NT2/D1 (cell line): Measurements from ENCODE around the gene EMC8.

Experiments used
- YY1 ChIP-seq: IDR thresholded peaks from 2 replicates; pipeline ENCODE4 v1.6.1; 2011; ENCODE audit not compliant: insufficient read length, insufficient read depth
- ZNF274 ChIP-seq: IDR thresholded peaks from 2 replicates; pipeline ENCODE4 v1.6.1; 2011; ENCODE audit warnings: mild to moderate bottlenecking, low read depth, low read length

DNA sequence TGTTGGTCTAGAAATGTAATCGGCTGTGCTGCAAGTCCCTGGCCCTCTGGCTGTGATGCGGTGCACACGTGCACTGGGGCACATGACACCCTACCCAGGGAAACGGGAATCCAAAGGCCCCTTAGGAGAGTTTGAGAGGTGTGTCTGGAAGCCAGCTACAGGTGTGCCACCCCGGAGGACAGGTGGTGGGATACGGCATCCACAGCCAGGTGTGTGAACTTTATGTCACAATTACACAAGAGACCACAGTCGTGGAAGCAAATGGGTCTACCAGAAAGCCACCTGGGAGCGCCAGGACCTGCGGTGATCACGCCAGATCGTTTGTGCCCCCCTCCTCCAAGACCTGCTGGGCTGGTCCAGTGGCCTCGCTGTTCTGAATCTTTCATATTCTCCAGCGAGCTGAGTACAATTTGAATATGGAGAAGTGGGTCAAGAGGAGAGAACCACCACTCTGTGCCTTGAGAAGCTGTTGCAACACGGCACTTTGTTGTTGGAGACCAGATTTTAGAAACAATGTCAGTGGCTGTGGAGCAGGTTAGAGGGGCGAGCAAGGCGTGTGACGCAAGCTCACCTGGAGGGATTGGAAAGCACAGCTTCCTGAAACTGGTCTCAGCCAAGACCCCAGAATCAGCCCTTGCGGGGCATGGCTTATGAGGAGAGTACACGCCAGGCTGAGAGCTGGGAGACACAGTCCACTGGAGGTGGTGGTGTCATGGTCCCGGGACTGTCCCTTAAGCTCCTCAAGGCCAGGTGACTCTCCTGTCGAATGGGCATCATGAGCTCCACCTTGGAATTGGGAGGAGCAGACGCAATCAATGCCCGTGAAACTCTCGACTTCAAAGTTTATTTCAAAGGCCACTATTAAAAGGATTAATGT, 37.6 kb upstream of the EMC8 start:
- TF ChIP-seq YY1 (no peak), ZNF274 (no peak)
